ENCODE results near the gene ZBTB24. TPM values are rescaled to one million over a fixed set of nuclear protein-coding genes. Genes with fewer than 3 reads are reported as not detected.
A peak's percentile ranks its signal among the peaks of the same experiment; 100 is the strongest.

The ZBTB24 gene
- polyA plus RNA-seq, 2 of the 4 experiments (the other 2 are of a cell fraction) = 4.5 to 5.4 TPM

DNA sequence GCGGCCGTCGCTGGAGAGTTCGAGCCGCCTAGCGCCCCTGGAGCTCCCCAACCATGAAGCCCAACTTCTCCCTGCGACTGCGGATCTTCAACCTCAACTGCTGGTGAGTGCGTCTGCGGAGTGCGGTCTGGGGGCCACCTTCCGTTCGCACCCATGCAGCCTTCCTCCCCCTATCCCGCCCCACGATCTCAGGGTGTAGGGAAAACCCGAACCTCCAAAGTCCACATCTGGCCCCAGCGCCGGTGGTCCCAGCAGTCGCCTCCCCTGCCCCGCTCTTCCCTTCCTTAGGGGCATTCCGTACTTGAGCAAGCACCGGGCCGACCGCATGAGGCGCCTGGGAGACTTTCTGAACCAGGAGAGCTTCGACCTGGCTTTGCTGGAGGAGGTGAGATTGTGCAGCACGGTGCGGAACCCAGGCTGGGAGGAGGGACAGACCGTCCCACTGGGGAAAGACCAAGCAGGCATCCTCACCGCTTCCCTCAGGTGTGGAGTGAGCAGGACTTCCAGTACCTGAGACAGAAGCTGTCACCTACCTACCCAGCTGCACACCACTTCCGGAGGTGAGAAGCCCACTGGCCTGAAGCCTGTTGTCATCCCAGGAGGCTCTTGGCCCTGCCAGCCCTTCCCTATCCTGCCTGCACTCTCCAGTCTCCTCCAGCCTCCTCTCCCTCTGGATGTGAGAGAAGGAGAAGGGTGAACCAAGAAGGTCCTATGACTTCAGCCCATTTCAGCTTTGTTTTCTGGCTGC, 41.8 kb downstream of the ZBTB24 start:
- no peak for TF ChIP-seq EP300 (IDR thresholded peaks at IDR 0.05)
- TF ChIP-seq JUNB (IDR thresholded peaks at IDR 0.05) = no peak
- TF ChIP-seq, protein P1, sequence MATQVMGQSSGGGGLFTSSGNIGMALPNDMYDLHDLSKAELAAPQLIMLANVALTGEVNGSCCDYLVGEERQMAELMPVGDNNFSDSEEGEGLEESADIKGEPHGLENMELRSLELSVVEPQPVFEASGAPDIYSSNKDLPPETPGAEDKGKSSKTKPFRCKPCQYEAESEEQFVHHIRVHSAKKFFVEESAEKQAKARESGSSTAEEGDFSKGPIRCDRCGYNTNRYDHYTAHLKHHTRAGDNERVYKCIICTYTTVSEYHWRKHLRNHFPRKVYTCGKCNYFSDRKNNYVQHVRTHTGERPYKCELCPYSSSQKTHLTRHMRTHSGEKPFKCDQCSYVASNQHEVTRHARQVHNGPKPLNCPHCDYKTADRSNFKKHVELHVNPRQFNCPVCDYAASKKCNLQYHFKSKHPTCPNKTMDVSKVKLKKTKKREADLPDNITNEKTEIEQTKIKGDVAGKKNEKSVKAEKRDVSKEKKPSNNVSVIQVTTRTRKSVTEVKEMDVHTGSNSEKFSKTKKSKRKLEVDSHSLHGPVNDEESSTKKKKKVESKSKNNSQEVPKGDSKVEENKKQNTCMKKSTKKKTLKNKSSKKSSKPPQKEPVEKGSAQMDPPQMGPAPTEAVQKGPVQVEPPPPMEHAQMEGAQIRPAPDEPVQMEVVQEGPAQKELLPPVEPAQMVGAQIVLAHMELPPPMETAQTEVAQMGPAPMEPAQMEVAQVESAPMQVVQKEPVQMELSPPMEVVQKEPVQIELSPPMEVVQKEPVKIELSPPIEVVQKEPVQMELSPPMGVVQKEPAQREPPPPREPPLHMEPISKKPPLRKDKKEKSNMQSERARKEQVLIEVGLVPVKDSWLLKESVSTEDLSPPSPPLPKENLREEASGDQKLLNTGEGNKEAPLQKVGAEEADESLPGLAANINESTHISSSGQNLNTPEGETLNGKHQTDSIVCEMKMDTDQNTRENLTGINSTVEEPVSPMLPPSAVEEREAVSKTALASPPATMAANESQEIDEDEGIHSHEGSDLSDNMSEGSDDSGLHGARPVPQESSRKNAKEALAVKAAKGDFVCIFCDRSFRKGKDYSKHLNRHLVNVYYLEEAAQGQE (IDR thresholded peaks at IDR 0.05) = no peak
- TF ChIP-seq ESRRA (IDR thresholded peaks at IDR 0.05; ENCODE audit: borderline replicate concordance, low read length) = no peak
- TF ChIP-seq, protein P2, sequence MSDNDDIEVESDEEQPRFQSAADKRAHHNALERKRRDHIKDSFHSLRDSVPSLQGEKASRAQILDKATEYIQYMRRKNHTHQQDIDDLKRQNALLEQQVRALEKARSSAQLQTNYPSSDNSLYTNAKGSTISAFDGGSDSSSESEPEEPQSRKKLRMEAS (IDR thresholded peaks at IDR 0.05) = peak; percentile 38; the same call in 1 of the 2 replicates
- no peak for TF ChIP-seq ZC3H11A (IDR thresholded peaks at IDR 0.05)
- TF ChIP-seq TFCP2L1 (CRISPR knock-in tag; IDR thresholded peaks at IDR 0.05) = no peak
- TF ChIP-seq ZSCAN20 (CRISPR knock-in tag; IDR thresholded peaks at IDR 0.05) = no peak
- TF ChIP-seq, protein P3, sequence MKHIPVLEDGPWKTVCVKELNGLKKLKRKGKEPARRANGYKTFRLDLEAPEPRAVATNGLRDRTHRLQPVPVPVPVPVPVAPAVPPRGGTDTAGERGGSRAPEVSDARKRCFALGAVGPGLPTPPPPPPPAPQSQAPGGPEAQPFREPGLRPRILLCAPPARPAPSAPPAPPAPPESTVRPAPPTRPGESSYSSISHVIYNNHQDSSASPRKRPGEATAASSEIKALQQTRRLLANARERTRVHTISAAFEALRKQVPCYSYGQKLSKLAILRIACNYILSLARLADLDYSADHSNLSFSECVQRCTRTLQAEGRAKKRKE (CRISPR knock-in tag; IDR thresholded peaks at IDR 0.05; ENCODE audit: low read depth) = 0 out of 2 replicates have a peak, but pooled peaks have one; percentile 56
- no peak for TF ChIP-seq RAD21 (conservative IDR thresholded peaks at IDR 0.05 in 1 of 2, IDR thresholded peaks at IDR 0.05 in 1 of 2)
- no peak for TF ChIP-seq HOXB5 (CRISPR knock-in tag; IDR thresholded peaks at IDR 0.05)
- TF ChIP-seq FOSL2 (IDR thresholded peaks at IDR 0.05) = no peak
- no peak for TF ChIP-seq FOSL2 (CRISPR knock-in tag; IDR thresholded peaks at IDR 0.05)
- TF ChIP-seq PHF8 (IDR thresholded peaks at IDR 0.05; ENCODE audit: borderline replicate concordance, low read depth) = 0 out of 2 replicates have a peak, but pooled peaks have one; percentile 45
- TF ChIP-seq HOXB13 (CRISPR knock-in tag; IDR thresholded peaks at IDR 0.05; ENCODE audit: low read depth) = no peak
- TF ChIP-seq HDAC2 (IDR thresholded peaks at IDR 0.05) = no peak
- ChIA-PET CTCF (interaction anchor here (0.5 to 4.0 kb wide), 9 partner anchors 10 to 253 kb away, joined by 3 to 16 read pairs (median 3); partner anchors contain the start of gene MICAL1), POLR2A (interaction anchor here (0.8 to 2.7 kb wide), 6 partner anchors 12 to 347 kb away, joined by 3 to 18 read pairs (median 6); partner anchors contain the start of genes CD164, CEP57L1, MICAL1 and SESN1)
- Histone ChIP-seq H3K9me3 (no peaks in the 10 kb centered on the region), H3K4me1 (peaks cover 8% of the 10 kb centered on the region), H3K4me2 (peak overlapping the region; percentile 89), H3K4me3 (peak overlapping the region; percentile 76), H3K27ac (peak overlapping the region; percentile 81 to 96)
- DNase-seq (ENCODE audit: low read depth in 1 of 2, low spot score in 1 of 2) (peak; percentile 15 to 60), FAIRE-seq (no peak), ATAC-seq (peak; percentile 72)
- 13% methylated on average over 5 of the region's 31 CpGs for WGBS (ENCODE audit: missing lambda C conversion rate)

DNA sequence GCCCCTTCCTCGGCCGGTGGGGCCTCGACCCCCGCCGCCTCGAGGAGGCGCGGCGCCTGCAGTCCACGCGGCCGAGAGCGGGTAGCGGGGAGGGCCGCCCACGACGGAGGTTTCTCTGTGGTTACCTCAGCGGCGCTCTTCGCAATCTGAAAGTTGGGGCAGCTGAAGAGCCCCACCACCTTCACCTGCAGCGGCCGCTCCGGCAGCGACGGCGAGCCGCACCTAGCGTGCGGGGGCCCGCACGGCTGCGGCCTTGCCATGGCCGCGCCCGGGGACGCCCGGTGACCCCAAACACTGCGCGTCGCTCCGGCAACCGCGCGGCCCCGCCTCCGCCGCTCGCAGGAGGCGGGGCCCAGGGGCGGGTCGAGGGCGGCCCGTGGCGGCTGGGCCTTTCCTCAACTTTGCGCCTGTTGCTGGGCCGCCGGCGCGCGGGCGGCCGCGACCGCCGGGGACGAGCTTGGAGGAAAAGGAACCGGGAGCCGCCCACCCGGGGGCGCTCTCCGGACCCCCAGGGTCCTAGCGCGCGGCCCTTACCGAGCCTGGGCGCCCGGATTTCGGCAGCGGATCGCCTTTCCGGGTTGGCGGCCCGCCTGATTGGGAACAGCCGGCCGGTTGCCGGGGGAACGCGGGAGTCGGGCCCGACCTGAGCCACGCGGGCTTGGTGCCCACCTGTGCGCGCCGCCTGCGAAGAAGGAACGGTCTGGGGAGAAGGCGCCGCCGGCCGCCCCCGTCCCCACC, 42.5 kb downstream of the ZBTB24 start, which contains the start of the genes PPIL6 and SMPD2:
Gene PPIL6, minus strand, starts transcription at position 298 of the 738 bp plus-strand sequence. Its CDS starts 38 bp downstream, at position 260.
Gene SMPD2, plus strand, starts transcription at position 394 of the 738 bp plus-strand sequence. CDS start 398 bp downstream, outside the sequence.
- ATAC-seq (peak; percentile 81 to 88), FAIRE-seq (no peak), DNase-seq (ENCODE audit: low read depth in 1 of 2, low spot score in 1 of 2) (peak; percentile 57 to 83)
- ChIA-PET POLR2A (interaction anchor here (0.8 to 2.7 kb wide), 6 partner anchors 11 to 346 kb away, joined by 3 to 18 read pairs (median 6); partner anchors contain the start of genes CD164, CEP57L1, MICAL1 and SESN1), CTCF (interaction anchor here (0.7 to 3.2 kb wide), 4 partner anchors 10 to 56 kb away, joined by 3 to 16 read pairs (median 4); no protein-coding TSS in a partner anchor)
- Histone ChIP-seq H3K9me3 (no peaks in the 10 kb centered on the region), H3K4me1 (peaks cover 8% of the 10 kb centered on the region), H3K4me2 (peak within 1 kb of the TSS; percentile 97), H3K27ac (peak within 1 kb of the TSS; percentile 81 to 96), H3K4me3 (peak within 1 kb of the TSS; percentile 76)
- WGBS (ENCODE audit: missing lambda C conversion rate) = no CpG with 5 or more reads among the region's 102 CpGs
- TF ChIP-seq MAZ (IDR thresholded peaks at IDR 0.05; ENCODE audit: borderline replicate concordance, low read depth, low read length) = no peak
- TF ChIP-seq, protein P4, sequence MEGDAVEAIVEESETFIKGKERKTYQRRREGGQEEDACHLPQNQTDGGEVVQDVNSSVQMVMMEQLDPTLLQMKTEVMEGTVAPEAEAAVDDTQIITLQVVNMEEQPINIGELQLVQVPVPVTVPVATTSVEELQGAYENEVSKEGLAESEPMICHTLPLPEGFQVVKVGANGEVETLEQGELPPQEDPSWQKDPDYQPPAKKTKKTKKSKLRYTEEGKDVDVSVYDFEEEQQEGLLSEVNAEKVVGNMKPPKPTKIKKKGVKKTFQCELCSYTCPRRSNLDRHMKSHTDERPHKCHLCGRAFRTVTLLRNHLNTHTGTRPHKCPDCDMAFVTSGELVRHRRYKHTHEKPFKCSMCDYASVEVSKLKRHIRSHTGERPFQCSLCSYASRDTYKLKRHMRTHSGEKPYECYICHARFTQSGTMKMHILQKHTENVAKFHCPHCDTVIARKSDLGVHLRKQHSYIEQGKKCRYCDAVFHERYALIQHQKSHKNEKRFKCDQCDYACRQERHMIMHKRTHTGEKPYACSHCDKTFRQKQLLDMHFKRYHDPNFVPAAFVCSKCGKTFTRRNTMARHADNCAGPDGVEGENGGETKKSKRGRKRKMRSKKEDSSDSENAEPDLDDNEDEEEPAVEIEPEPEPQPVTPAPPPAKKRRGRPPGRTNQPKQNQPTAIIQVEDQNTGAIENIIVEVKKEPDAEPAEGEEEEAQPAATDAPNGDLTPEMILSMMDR (IDR thresholded peaks at IDR 0.05) = peak; percentile 27; the same call in 2 of the 3 replicates
- TF ChIP-seq KDM5A (IDR thresholded peaks at IDR 0.05) = no peak
- TF ChIP-seq ESRRA (IDR thresholded peaks at IDR 0.05; ENCODE audit: borderline replicate concordance, low read length) = no peak
- no peak for TF ChIP-seq CHD4 (IDR thresholded peaks at IDR 0.05; ENCODE audit: borderline replicate concordance)
- TF ChIP-seq NFE2L2 (conservative IDR thresholded peaks at IDR 0.05; ENCODE audit: low read length) = no peak
- TF ChIP-seq, protein P5, sequence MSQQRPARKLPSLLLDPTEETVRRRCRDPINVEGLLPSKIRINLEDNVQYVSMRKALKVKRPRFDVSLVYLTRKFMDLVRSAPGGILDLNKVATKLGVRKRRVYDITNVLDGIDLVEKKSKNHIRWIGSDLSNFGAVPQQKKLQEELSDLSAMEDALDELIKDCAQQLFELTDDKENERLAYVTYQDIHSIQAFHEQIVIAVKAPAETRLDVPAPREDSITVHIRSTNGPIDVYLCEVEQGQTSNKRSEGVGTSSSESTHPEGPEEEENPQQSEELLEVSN (IDR thresholded peaks at IDR 0.05; ENCODE audit: borderline replicate concordance, low read depth) = peak; percentile 95
- TF ChIP-seq, protein P6, sequence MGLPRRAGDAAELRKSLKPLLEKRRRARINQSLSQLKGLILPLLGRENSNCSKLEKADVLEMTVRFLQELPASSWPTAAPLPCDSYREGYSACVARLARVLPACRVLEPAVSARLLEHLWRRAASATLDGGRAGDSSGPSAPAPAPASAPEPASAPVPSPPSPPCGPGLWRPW (IDR thresholded peaks at IDR 0.05) = no peak
- TF ChIP-seq, protein P7, sequence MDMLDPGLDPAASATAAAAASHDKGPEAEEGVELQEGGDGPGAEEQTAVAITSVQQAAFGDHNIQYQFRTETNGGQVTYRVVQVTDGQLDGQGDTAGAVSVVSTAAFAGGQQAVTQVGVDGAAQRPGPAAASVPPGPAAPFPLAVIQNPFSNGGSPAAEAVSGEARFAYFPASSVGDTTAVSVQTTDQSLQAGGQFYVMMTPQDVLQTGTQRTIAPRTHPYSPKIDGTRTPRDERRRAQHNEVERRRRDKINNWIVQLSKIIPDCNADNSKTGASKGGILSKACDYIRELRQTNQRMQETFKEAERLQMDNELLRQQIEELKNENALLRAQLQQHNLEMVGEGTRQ (IDR thresholded peaks at IDR 0.05) = no peak
- no peak for TF ChIP-seq NPAS2 (CRISPR knock-in tag; IDR thresholded peaks at IDR 0.05; ENCODE audit: borderline replicate concordance)

Measured in A549 (cell line).